Neural progenitor cell (in vitro differentiated cells): ENCODE data around the gene CLRN1.

Experiments
- CTCF ChIP-seq: fragments of 200-600 bp; sonication (generic); IDR thresholded peaks from 2 replicates; pipeline ENCODE4 v1.5.1; 2017; ENCODE audit warnings: antibody characterized with exemption, mild to moderate bottlenecking
- EZH2 ChIP-seq: fragments of 200-600 bp; sonication (generic); IDR thresholded peaks from 2 replicates; pipeline ENCODE4 v1.6.1; 2017; ENCODE audit warnings: antibody characterized with exemption, mild to moderate bottlenecking, moderate library complexity

- no peak for TF ChIP-seq CTCF
- TF ChIP-seq EZH2, result no peak
Measured at GRCh38 chr3:150913133-150913922, 59.2 kb downstream of the CLRN1 start.
